ENCODE measurements around the gene PCNX4.

The PCNX4 gene

GRCh38 chr14:60206837-60207533, 115.3 kb downstream of the PCNX4 start:
- DNase-seq (ENCODE audit: extremely low spot score) = no peak
- ChIA-PET CTCF (no interaction called here), POLR2A (no interaction called here)
- no peak for TF ChIP-seq SP1 (IDR thresholded peaks at IDR 0.05)
- TF ChIP-seq BHLHE40 (IDR thresholded peaks at IDR 0.05; ENCODE audit: borderline replicate concordance) = no peak
- no peak for TF ChIP-seq FOXA1 (IDR thresholded peaks at IDR 0.05)
- no peak for TF ChIP-seq LEF1 (IDR thresholded peaks at IDR 0.05; ENCODE audit: borderline replicate concordance)
- TF ChIP-seq L3MBTL2 (conservative IDR thresholded peaks at IDR 0.05) = no peak
- TF ChIP-seq CTBP1 (IDR thresholded peaks at IDR 0.05; ENCODE audit: borderline replicate concordance) = no peak
- no peak for TF ChIP-seq PKNOX1 (IDR thresholded peaks at IDR 0.05)
- TF ChIP-seq NFRKB (IDR thresholded peaks at IDR 0.05) = no peak
- TF ChIP-seq SUZ12 (IDR thresholded peaks at IDR 0.05) = no peak
- no peak for TF ChIP-seq TARDBP (IDR thresholded peaks at IDR 0.05)

- CTCF ChIA-PET = no interaction called here
- TF ChIP-seq FOXA1 (IDR thresholded peaks at IDR 0.05) (no peak), SP1 (IDR thresholded peaks at IDR 0.05) (no peak), PKNOX1 (IDR thresholded peaks at IDR 0.05) (no peak), ELF4 (IDR thresholded peaks at IDR 0.05) (no peak), ZNF384 (IDR thresholded peaks at IDR 0.05) (no peak), L3MBTL2 (conservative IDR thresholded peaks at IDR 0.05) (no peak), FOXK2 (IDR thresholded peaks at IDR 0.05) (no peak), ARNT (IDR thresholded peaks at IDR 0.05) (no peak), BHLHE40 (IDR thresholded peaks at IDR 0.05; ENCODE audit: borderline replicate concordance) (no peak), FOXM1 (IDR thresholded peaks at IDR 0.05; ENCODE audit: borderline replicate concordance) (no peak), SUZ12 (IDR thresholded peaks at IDR 0.05) (no peak), LEF1 (IDR thresholded peaks at IDR 0.05; ENCODE audit: borderline replicate concordance) (no peak)
- POLR2A ChIA-PET = interaction anchor here (0.9 kb wide), 1 partner anchor 38 kb away, joined by 3 read pairs; the partner anchor contains the start of gene PPM1A
- no peak for DNase-seq (ENCODE audit: extremely low spot score)
Measured at GRCh38 chr14:60210703-60211102, 119.0 kb downstream of the PCNX4 start.

- DNase-seq (ENCODE audit: extremely low spot score) = no peak
- ChIA-PET CTCF (no interaction called here), POLR2A (interaction anchor here (0.9 kb wide), 1 partner anchor 38 kb away, joined by 3 read pairs; the partner anchor contains the start of gene PPM1A)
- TF ChIP-seq PKNOX1 (IDR thresholded peaks at IDR 0.05) (no peak), FOXM1 (IDR thresholded peaks at IDR 0.05; ENCODE audit: borderline replicate concordance) (no peak), CTBP1 (IDR thresholded peaks at IDR 0.05; ENCODE audit: borderline replicate concordance) (no peak), SP1 (IDR thresholded peaks at IDR 0.05) (no peak), TARDBP (IDR thresholded peaks at IDR 0.05) (no peak), ARNT (IDR thresholded peaks at IDR 0.05) (no peak), LEF1 (IDR thresholded peaks at IDR 0.05; ENCODE audit: borderline replicate concordance) (no peak), FOXA1 (IDR thresholded peaks at IDR 0.05) (no peak), SUZ12 (IDR thresholded peaks at IDR 0.05) (no peak), NFRKB (IDR thresholded peaks at IDR 0.05) (no peak), L3MBTL2 (conservative IDR thresholded peaks at IDR 0.05) (no peak), BHLHE40 (IDR thresholded peaks at IDR 0.05; ENCODE audit: borderline replicate concordance) (no peak), ELF4 (IDR thresholded peaks at IDR 0.05) (no peak)
Measured at GRCh38 chr14:60211153-60211552, 119.4 kb downstream of the PCNX4 start.

GRCh38 chr14:60212503-60213371, 121.0 kb downstream of the PCNX4 start:
- CTCF ChIA-PET = no interaction called here
- no peak for TF ChIP-seq ZNF384 (IDR thresholded peaks at IDR 0.05)
- TF ChIP-seq ARNT (IDR thresholded peaks at IDR 0.05) = no peak
- TF ChIP-seq CTBP1 (IDR thresholded peaks at IDR 0.05; ENCODE audit: borderline replicate concordance) = no peak
- no peak for TF ChIP-seq FOXA1 (IDR thresholded peaks at IDR 0.05)
- no peak for TF ChIP-seq FOXM1 (IDR thresholded peaks at IDR 0.05; ENCODE audit: borderline replicate concordance)
- no peak for TF ChIP-seq SUZ12 (IDR thresholded peaks at IDR 0.05)
- no peak for TF ChIP-seq L3MBTL2 (conservative IDR thresholded peaks at IDR 0.05)
- no peak for TF ChIP-seq PKNOX1 (IDR thresholded peaks at IDR 0.05)
- TF ChIP-seq FOXK2 (IDR thresholded peaks at IDR 0.05) = no peak
- no peak for TF ChIP-seq LEF1 (IDR thresholded peaks at IDR 0.05; ENCODE audit: borderline replicate concordance)
- TF ChIP-seq TARDBP (IDR thresholded peaks at IDR 0.05) = no peak
- TF ChIP-seq BHLHE40 (IDR thresholded peaks at IDR 0.05; ENCODE audit: borderline replicate concordance) = no peak
- no peak for TF ChIP-seq SP1 (IDR thresholded peaks at IDR 0.05)
- no peak for TF ChIP-seq ELF4 (IDR thresholded peaks at IDR 0.05)
- no peak for TF ChIP-seq HDGF (IDR thresholded peaks at IDR 0.05; ENCODE audit: borderline replicate concordance)
- TF ChIP-seq NFRKB (IDR thresholded peaks at IDR 0.05) = no peak
- DNase-seq (ENCODE audit: extremely low spot score) = no peak
- POLR2A ChIA-PET = interaction anchor here (1.9 kb wide), 1 partner anchor 36 kb away, joined by 7 read pairs; the partner anchor contains the start of gene PPM1A

GRCh38 chr14:60214003-60214402, 122.3 kb downstream of the PCNX4 start:
- TF ChIP-seq SP1 (IDR thresholded peaks at IDR 0.05) (no peak), ZNF384 (IDR thresholded peaks at IDR 0.05) (no peak), FOXA1 (IDR thresholded peaks at IDR 0.05) (no peak), CTBP1 (IDR thresholded peaks at IDR 0.05; ENCODE audit: borderline replicate concordance) (no peak), ELF4 (IDR thresholded peaks at IDR 0.05) (no peak), LEF1 (IDR thresholded peaks at IDR 0.05; ENCODE audit: borderline replicate concordance) (no peak), BHLHE40 (IDR thresholded peaks at IDR 0.05; ENCODE audit: borderline replicate concordance) (no peak), TARDBP (IDR thresholded peaks at IDR 0.05) (no peak), L3MBTL2 (conservative IDR thresholded peaks at IDR 0.05) (no peak), SUZ12 (IDR thresholded peaks at IDR 0.05) (no peak), PKNOX1 (IDR thresholded peaks at IDR 0.05) (no peak), FOXM1 (IDR thresholded peaks at IDR 0.05; ENCODE audit: borderline replicate concordance) (no peak), NFRKB (IDR thresholded peaks at IDR 0.05) (no peak), ARNT (IDR thresholded peaks at IDR 0.05) (no peak), FOXK2 (IDR thresholded peaks at IDR 0.05) (no peak), HDGF (IDR thresholded peaks at IDR 0.05; ENCODE audit: borderline replicate concordance) (no peak)
- DNase-seq (ENCODE audit: extremely low spot score) = no peak
- ChIA-PET POLR2A (no interaction called here), CTCF (no interaction called here)

Data from HEK293T (cell line).